Posterior vena cava (tissue), 2 donors: ENCODE data around the gene DDX24. TPM values are rescaled to one million over a fixed set of nuclear protein-coding genes. Genes with fewer than 3 reads are reported as not detected.

Experiments
- DNase-seq: peaks from one replicate; pipeline ENCODE4 v3.0.0-alpha.2; 2020; ENCODE audit warnings: low spot score
- intact Hi-C, 2 donors: fragments of 100-400 bp; cut with DNase I; formaldehyde crosslinking; loops; one replicate each; pipeline versions ENCODE4 v1.14.1 to v1.14.2; 2022 to 2023
- total RNA-seq, 2 donors: library from RNA; stranded (reverse); fragmentation: NEBNext Ultra II Directional; extraction: Animal tissue kit (Norgen Biotek cat#: 25700); gene quantifications; one replicate each; pipeline ENCODE4 v1.2.1, GENCODE V29; 2021
- donor health status: DM: yes; HTN: yes; CAD: no.
- donor health status: DM: yes; HTN: yes; CAD: no.

The DDX24 gene
- total RNA-seq, 2 donors from 2014 or later, result 166 to 175 TPM

GRCh38 chr14:94041551-94042346, 39.3 kb downstream of the DDX24 start:
- peak; percentile 87 for DNase-seq
- intact Hi-C loops, result loop anchor here in 1 of 2 donors (2.0 kb wide), 1 partner anchor 67 kb away; no protein-coding TSS in a partner anchor

- no peak for DNase-seq
- intact Hi-C loops, result loop anchor here in 1 of 2 donors (2.0 kb wide), 1 partner anchor 68 kb away; no protein-coding TSS in a partner anchor
Measured at GRCh38 chr14:94040796-94041195, 40.2 kb downstream of the DDX24 start.

- intact Hi-C loops, result loop anchor here in 1 of 2 donors (2.0 kb wide), 1 partner anchor 69 kb away; no protein-coding TSS in a partner anchor
- DNase-seq, result no peak
Measured at GRCh38 chr14:94040247-94040646, 40.8 kb downstream of the DDX24 start.

GRCh38 chr14:94038921-94039629, 41.9 kb downstream of the DDX24 start:
- intact Hi-C loops, result loop anchor here in 1 of 2 donors (5.0 kb wide), 1 partner anchor 98 kb away; no protein-coding TSS in a partner anchor
- peak; percentile 64 for DNase-seq

GRCh38 chr14:94038510-94038909, 42.5 kb downstream of the DDX24 start:
- intact Hi-C loops, result loop anchor here in 1 of 2 donors (5.0 kb wide), 1 partner anchor 99 kb away; no protein-coding TSS in a partner anchor
- no peak for DNase-seq

- intact Hi-C loops, result loop anchor here in 1 of 2 donors (5.0 kb wide), 1 partner anchor 99 kb away; no protein-coding TSS in a partner anchor
- DNase-seq, result no peak
Measured at GRCh38 chr14:94037954-94038353, 43.0 kb downstream of the DDX24 start.

GRCh38 chr14:94036313-94037167, 44.5 kb downstream of the DDX24 start:
- intact Hi-C loops, result loop anchor here in 1 of 2 donors (5.0 kb wide), 1 partner anchor 101 kb away; no protein-coding TSS in a partner anchor
- DNase-seq, result peak; percentile 86

GRCh38 chr14:94034886-94035285, 46.1 kb downstream of the DDX24 start:
- intact Hi-C loops, result loop anchor here in 1 of 2 donors (5.0 kb wide), 1 partner anchor 102 kb away; no protein-coding TSS in a partner anchor

GRCh38 chr14:94031883-94032279, 49.1 kb downstream of the DDX24 start:
- DNase-seq, result no peak
- intact Hi-C loops, result no loop called here

More at GRCh38 chr14:94034886-94035285, 46.1 kb downstream of the DDX24 start:
- no peak for DNase-seq

- DNase-seq, result no peak
- intact Hi-C loops, result no loop called here
Measured at GRCh38 chr14:94031161-94031882, 49.7 kb downstream of the DDX24 start.

- intact Hi-C loops, result no loop called here
- DNase-seq, result no peak
Measured at GRCh38 chr14:94030571-94030970, 50.4 kb downstream of the DDX24 start.

- intact Hi-C loops, result no loop called here
- no peak for DNase-seq
Measured at GRCh38 chr14:94029671-94030203, 51.3 kb downstream of the DDX24 start.

- intact Hi-C loops, result no loop called here
- DNase-seq, result no peak
Measured at GRCh38 chr14:94029265-94029664, 51.7 kb downstream of the DDX24 start.

GRCh38 chr14:94028450-94028826, 52.6 kb downstream of the DDX24 start:
- intact Hi-C loops, result no loop called here

GRCh38 chr14:94027566-94028449, 53.2 kb downstream of the DDX24 start:
- intact Hi-C loops, result no loop called here
- DNase-seq, result no peak

More at GRCh38 chr14:94028450-94028826, 52.6 kb downstream of the DDX24 start:
- DNase-seq, result no peak

GRCh38 chr14:94026889-94027469, 54.0 kb downstream of the DDX24 start:
- DNase-seq, result no peak
- intact Hi-C loops, result no loop called here
